ENCODE data around the gene APOOL. TPM values are rescaled to one million over a fixed set of nuclear protein-coding genes. Genes with fewer than 3 reads are reported as not detected.

Gene APOOL
- total and polyA plus RNA-seq, 9 of the 15 experiments (the other 6 are each of a cell fraction or from before 2014, with no cell fraction given): 4.6 to 20.5 (median 10.2) TPM

GRCh38 chrX:85139422-85139821, 135.7 kb downstream of the APOOL start (continued):
- no peak for TF ChIP-seq TFAM (CRISPR knock-in tag; conservative IDR thresholded peaks at IDR 0.05)
- TF ChIP-seq BMI1 (IDR thresholded peaks at IDR 0.05; ENCODE audit: low read length): no peak
- TF ChIP-seq SAFB (IDR thresholded peaks at IDR 0.05; ENCODE audit: borderline replicate concordance, low read depth, low read length): no peak
- no peak for TF ChIP-seq NCOA2 (IDR thresholded peaks at IDR 0.05; ENCODE audit: partially characterized antibody in 2 of 2)
- TF ChIP-seq IFI16 (CRISPR knock-in tag; IDR thresholded peaks at IDR 0.05): no peak
- no peak for TF ChIP-seq ZNF384 (IDR thresholded peaks at IDR 0.05; ENCODE audit: low read depth, low read length)

GRCh38 chrX:85140964-85141363, 137.3 kb downstream of the APOOL start:
- CTCF ChIA-PET (ENCODE audit: low intra/inter-chr PET ratio): no interaction called here
- no peak overlapping the region for H2AFZ ChIP-seq (ENCODE audit: low read depth, low read length)
- no TSS peak for BruUV-seq (replicated peaks)
- no peak overlapping the region for H3K4me3 ChIP-seq
- TF ChIP-seq ZNF695 (CRISPR knock-in tag; IDR thresholded peaks at IDR 0.05) (no peak), MCM2 (IDR thresholded peaks at IDR 0.05; ENCODE audit: low read depth) (no peak), FOXM1 (IDR thresholded peaks at IDR 0.05; ENCODE audit: low read depth) (no peak), FOXM1 (CRISPR knock-in tag; IDR thresholded peaks at IDR 0.05; ENCODE audit: low read depth) (no peak), NFYB (IDR thresholded peaks at IDR 0.05; ENCODE audit: extremely low read depth, insufficient read length) (peak; percentile 18)
- POLR2A ChIA-PET: no interaction called here
- no peaks in the 10 kb centered on the region for H3K4me1 ChIP-seq (replicated peaks in 1 of 2; ENCODE audit: control insufficient read depth in 2 of 2, insufficient read depth in 2 of 2, low read length in 2 of 2)
- in situ Hi-C loops (cut with MboI) (no loop called here), intact Hi-C loops (cut with micrococcal nuclease) (no loop called here)
- no peaks in the 10 kb centered on the region for H3K36me3 ChIP-seq (ENCODE audit: control insufficient read depth, insufficient read depth, low read length)
- H3K9me1 ChIP-seq (ENCODE audit: control insufficient read depth, insufficient read depth, low read length): no peaks in the 10 kb centered on the region
- H3K9me3 ChIP-seq (replicated peaks; ENCODE audit: control insufficient read depth, insufficient read depth, low read depth, low read length): no peaks in the 10 kb centered on the region
- FAIRE-seq: no peak
- no peak for DNase-seq (ENCODE audit: extremely low read depth in 1 of 4, low spot score in 3 of 4)
- H4K20me1 ChIP-seq (replicated peaks; ENCODE audit: control insufficient read depth, insufficient read depth, low read length): no peaks in the 10 kb centered on the region
- H3K9ac ChIP-seq (ENCODE audit: insufficient read depth in 1 of 2, low read depth in 2 of 2, low read length in 2 of 2): no peak overlapping the region
- no peak overlapping the region for H3K27ac ChIP-seq (ENCODE audit: extremely low read depth, low read depth, low read length)
- whole genome bisulfite sequencing (ENCODE audit: insufficient coverage, low coverage, missing lambda C conversion rate): 0% methylated on average over 1 of the region's 1 CpG
- H3K27me3 ChIP-seq (ENCODE audit: control insufficient read depth in 2 of 2, insufficient read depth in 2 of 2, low read length in 2 of 2): no peaks in the 10 kb centered on the region
- ATAC-seq: no peak
- H3K4me2 ChIP-seq (ENCODE audit: insufficient read depth, low read length): no peak overlapping the region
- H3K79me2 ChIP-seq (ENCODE audit: control insufficient read depth, insufficient read depth, low read length): no peaks in the 10 kb centered on the region

Other genes with a start within 250 kb of the APOOL start
- gene SATL1, start 239.9 kb downstream of the APOOL start, total RNA-seq (2014; rRNA removed): not detected in 2 replicates
- gene SATL1, start 239.9 kb downstream of the APOOL start, total RNA-seq (2014; rRNA removed; fragmentation: Illumina TruSeq; extraction: Trizol): 0.06 and 0.07 TPM in 2 replicates
- not detected in 2 replicates for gene SATL1, start 239.9 kb downstream of the APOOL start, total RNA-seq (2015; rRNA removed; fragmentation: Illumina TruSeq; extraction: Trizol)
- 0.07 TPM in 1 of 2 replicates, not detected in the other for gene SATL1, start 239.9 kb downstream of the APOOL start, total RNA-seq (2021)
- 0.03 TPM in 1 of 2 replicates, not detected in the other for gene SATL1, start 239.9 kb downstream of the APOOL start, polyA plus RNA-seq (2011; rRNA removed)
- 0.03 and 0.04 TPM in 2 replicates for gene SATL1, start 239.9 kb downstream of the APOOL start, polyA plus RNA-seq (2014; fragmentation: Illumina TruSeq; extraction: Trizol)
- under 1 TPM in 1 of 2 experiments, not detected in 1; 0.06 TPM for gene SATL1, start 239.9 kb downstream of the APOOL start, polyA plus RNA-seq (2014; fragmentation: Nextera tagmentation; extraction: Ambion mirVana)
- 0.03 and 0.05 TPM in 2 replicates for gene SATL1, start 239.9 kb downstream of the APOOL start, polyA plus RNA-seq (2014; rRNA removed)
- 2.6 and 2.9 TPM in 2 replicates for gene ZNF711, start 240.1 kb downstream of the APOOL start, total RNA-seq (2014; rRNA removed)
- 6.7 and 7.7 TPM in 2 replicates for gene ZNF711, start 240.1 kb downstream of the APOOL start, total RNA-seq (2014; rRNA removed; fragmentation: Illumina TruSeq; extraction: Trizol)
- gene ZNF711, start 240.1 kb downstream of the APOOL start, total RNA-seq (2015; rRNA removed; fragmentation: Illumina TruSeq; extraction: Trizol): 4.9 and 5.2 TPM in 2 replicates
- 4.0 and 4.2 TPM in 2 replicates for gene ZNF711, start 240.1 kb downstream of the APOOL start, total RNA-seq (2021)
- gene ZNF711, start 240.1 kb downstream of the APOOL start, polyA plus RNA-seq (2011; rRNA removed): 0.35 and 5.2 TPM in 2 replicates
- 5.4 and 6.4 TPM in 2 replicates for gene ZNF711, start 240.1 kb downstream of the APOOL start, polyA plus RNA-seq (2014; fragmentation: Illumina TruSeq; extraction: Trizol)
- 1 to 10 TPM; 1.9 to 3.0 TPM for gene ZNF711, start 240.1 kb downstream of the APOOL start, polyA plus RNA-seq (2014; fragmentation: Nextera tagmentation; extraction: Ambion mirVana)
- 6.6 and 6.9 TPM in 2 replicates for gene ZNF711, start 240.1 kb downstream of the APOOL start, polyA plus RNA-seq (2014; rRNA removed)